Breast epithelium (tissue), 4 donors: Measurements from ENCODE around the gene TPCN2. TPM values are rescaled to one million over a fixed set of nuclear protein-coding genes. Genes with fewer than 3 reads are reported as not detected.

Experiments
- DNase-seq, 2 donors: peaks; one replicate each; pipeline ENCODE4 v3.0.0-alpha.2; 2019; ENCODE audit warnings: low spot score in 2 of 2
- H3K27ac ChIP-seq, 2 donors: fragments of 200-600 bp; sonication (generic) in 1 of 2; one replicate each; pipeline ENCODE4 v1.5.1; 2016 to 2019; ENCODE audit warnings: mild to moderate bottlenecking in 1 of 2
- H3K27me3 ChIP-seq, 2 donors: fragments of 200-600 bp; sonication (generic) in 1 of 2; one replicate each; pipeline versions ENCODE4 v1.5.1 to v1.6.0; 2017 to 2019; ENCODE audit warnings: control low read depth in 1 of 2, mild to moderate bottlenecking in 1 of 2
- H3K36me3 ChIP-seq: fragments of 200-600 bp; one replicate; pipeline ENCODE4 v1.5.1; 2019
- H3K4me1 ChIP-seq, 2 donors: fragments of 200-600 bp; sonication (generic); one replicate each; pipeline ENCODE4 v1.5.1; 2016 to 2019; ENCODE audit warnings: control low read depth in 1 of 2
- H3K4me3 ChIP-seq, 3 donors: fragments of 200-600 bp; sonication (generic); 1 replicate in 2 of 3; 2 replicates in 1 of 3; pipeline ENCODE4 v1.5.1; 2016 to 2019; ENCODE audit warnings: mild to moderate bottlenecking in 3 of 3, moderate library complexity in 2 of 3
- H3K9me3 ChIP-seq, 2 donors: fragments of 200-600 bp; sonication (generic) in 1 of 2; one replicate each; pipeline ENCODE4 v1.5.1; 2016 to 2019; ENCODE audit warnings: control low read depth in 1 of 2
- POLR2A ChIP-seq: fragments of 450-650 bp; IDR thresholded peaks from one replicate; pipeline ENCODE4 v1.6.1; 2016; ENCODE audit warnings: antibody characterized with exemption, mild to moderate bottlenecking, moderate library complexity
- POLR2AphosphoS5 ChIP-seq, 3 donors: sonication (generic); formaldehyde crosslinking; IDR thresholded peaks; one replicate each; pipeline ENCODE4 v1.6.1; 2017; ENCODE audit warnings: antibody characterized with exemption in 3 of 3
- intact Hi-C: fragments of 100-400 bp; cut with DNase I; formaldehyde crosslinking; loops from one replicate; pipeline ENCODE4 v1.15.1; 2023; ENCODE audit warnings: low total_unique reads
- total RNA-seq, 3 donors: library from RNA; depleted of rRNA; stranded (reverse); fragments of >200 nt; gene quantifications; one replicate each; pipeline ENCODE4 v1.1.0, GENCODE V29; 2016
- TF ChIP-seq, protein P1 (sequence below), 3 donors: fragments of 450-650 bp; IDR thresholded peaks; one replicate each; pipeline ENCODE4 v1.5.1; 2016 to 2017; ENCODE audit warnings: antibody characterized with exemption in 3 of 3, mild to moderate bottlenecking in 3 of 3, moderate library complexity in 3 of 3

TPCN2 gene
- total RNA-seq, 3 donors from 2014 or later, result 13.0 to 18.0 (median 13.8) TPM

- H3K27me3 ChIP-seq, result no peaks in the 10 kb centered on the region
- no peak overlapping the region for H3K27ac ChIP-seq
- intact Hi-C loops, result no loop called here
- H3K4me3 ChIP-seq, result no peak overlapping the region
- no peaks in the 10 kb centered on the region for H3K36me3 ChIP-seq
- DNase-seq, result no peak
- no peaks in the 10 kb centered on the region for H3K9me3 ChIP-seq
- TF ChIP-seq POLR2A (no peak), POLR2AphosphoS5 (IDR thresholded peaks at IDR 0.05) (no peak)
- TF ChIP-seq, protein P1, sequence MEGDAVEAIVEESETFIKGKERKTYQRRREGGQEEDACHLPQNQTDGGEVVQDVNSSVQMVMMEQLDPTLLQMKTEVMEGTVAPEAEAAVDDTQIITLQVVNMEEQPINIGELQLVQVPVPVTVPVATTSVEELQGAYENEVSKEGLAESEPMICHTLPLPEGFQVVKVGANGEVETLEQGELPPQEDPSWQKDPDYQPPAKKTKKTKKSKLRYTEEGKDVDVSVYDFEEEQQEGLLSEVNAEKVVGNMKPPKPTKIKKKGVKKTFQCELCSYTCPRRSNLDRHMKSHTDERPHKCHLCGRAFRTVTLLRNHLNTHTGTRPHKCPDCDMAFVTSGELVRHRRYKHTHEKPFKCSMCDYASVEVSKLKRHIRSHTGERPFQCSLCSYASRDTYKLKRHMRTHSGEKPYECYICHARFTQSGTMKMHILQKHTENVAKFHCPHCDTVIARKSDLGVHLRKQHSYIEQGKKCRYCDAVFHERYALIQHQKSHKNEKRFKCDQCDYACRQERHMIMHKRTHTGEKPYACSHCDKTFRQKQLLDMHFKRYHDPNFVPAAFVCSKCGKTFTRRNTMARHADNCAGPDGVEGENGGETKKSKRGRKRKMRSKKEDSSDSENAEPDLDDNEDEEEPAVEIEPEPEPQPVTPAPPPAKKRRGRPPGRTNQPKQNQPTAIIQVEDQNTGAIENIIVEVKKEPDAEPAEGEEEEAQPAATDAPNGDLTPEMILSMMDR (IDR thresholded peaks at IDR 0.05), result no peak
- H3K4me1 ChIP-seq, result no peaks in the 10 kb centered on the region
Observed at GRCh38 chr11:69083531-69084247, 35.0 kb downstream of the TPCN2 start.

DNA sequence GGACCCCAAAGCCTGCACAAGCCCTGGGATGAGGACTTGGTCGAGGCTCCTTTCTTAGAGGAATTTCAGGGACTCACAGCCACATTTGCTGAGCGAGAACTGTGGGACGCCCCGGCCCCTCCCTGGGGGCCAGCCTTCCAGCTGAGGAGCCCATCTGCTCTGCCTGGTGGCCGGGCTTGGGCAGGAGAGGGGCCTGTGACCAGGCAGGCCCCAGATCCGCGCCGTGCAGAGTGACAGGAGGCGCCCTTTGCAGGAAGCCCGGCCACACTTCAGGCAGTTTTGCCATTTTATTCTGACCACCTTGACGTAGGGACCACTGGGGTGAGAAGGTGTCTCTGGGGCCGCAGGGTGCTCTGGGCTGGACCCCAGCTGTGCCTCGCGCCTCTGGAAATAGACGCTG is 35.6 kb downstream of the TPCN2 start:
- no peak overlapping the region for H3K27ac ChIP-seq

GRCh38 chr11:69085490-69086095 is 36.9 kb downstream of the TPCN2 start:
- TF ChIP-seq POLR2AphosphoS5 (IDR thresholded peaks at IDR 0.05), result no peak
- no peak for TF ChIP-seq POLR2A
- TF ChIP-seq, protein P1 (IDR thresholded peaks at IDR 0.05), result no peak
- Histone ChIP-seq H3K4me3 (no peak overlapping the region), H3K27me3 (no peaks in the 10 kb centered on the region), H3K27ac (peak overlapping the region in 1 of 2 donors; percentile 63), H3K9me3 (no peaks in the 10 kb centered on the region), H3K4me1 (no peaks in the 10 kb centered on the region), H3K36me3 (no peaks in the 10 kb centered on the region)
- intact Hi-C loops, result no loop called here
- no peak for DNase-seq

More for the DNA sequence above, 35.6 kb downstream of the TPCN2 start:
- Histone ChIP-seq H3K27me3 (no peaks in the 10 kb centered on the region), H3K9me3 (no peaks in the 10 kb centered on the region), H3K4me1 (no peaks in the 10 kb centered on the region), H3K36me3 (no peaks in the 10 kb centered on the region), H3K4me3 (no peak overlapping the region)
- TF ChIP-seq, protein P1 (IDR thresholded peaks at IDR 0.05), result no peak
- TF ChIP-seq POLR2AphosphoS5 (IDR thresholded peaks at IDR 0.05), result no peak
- no peak for TF ChIP-seq POLR2A
- DNase-seq, result no peak
- intact Hi-C loops, result no loop called here

DNA sequence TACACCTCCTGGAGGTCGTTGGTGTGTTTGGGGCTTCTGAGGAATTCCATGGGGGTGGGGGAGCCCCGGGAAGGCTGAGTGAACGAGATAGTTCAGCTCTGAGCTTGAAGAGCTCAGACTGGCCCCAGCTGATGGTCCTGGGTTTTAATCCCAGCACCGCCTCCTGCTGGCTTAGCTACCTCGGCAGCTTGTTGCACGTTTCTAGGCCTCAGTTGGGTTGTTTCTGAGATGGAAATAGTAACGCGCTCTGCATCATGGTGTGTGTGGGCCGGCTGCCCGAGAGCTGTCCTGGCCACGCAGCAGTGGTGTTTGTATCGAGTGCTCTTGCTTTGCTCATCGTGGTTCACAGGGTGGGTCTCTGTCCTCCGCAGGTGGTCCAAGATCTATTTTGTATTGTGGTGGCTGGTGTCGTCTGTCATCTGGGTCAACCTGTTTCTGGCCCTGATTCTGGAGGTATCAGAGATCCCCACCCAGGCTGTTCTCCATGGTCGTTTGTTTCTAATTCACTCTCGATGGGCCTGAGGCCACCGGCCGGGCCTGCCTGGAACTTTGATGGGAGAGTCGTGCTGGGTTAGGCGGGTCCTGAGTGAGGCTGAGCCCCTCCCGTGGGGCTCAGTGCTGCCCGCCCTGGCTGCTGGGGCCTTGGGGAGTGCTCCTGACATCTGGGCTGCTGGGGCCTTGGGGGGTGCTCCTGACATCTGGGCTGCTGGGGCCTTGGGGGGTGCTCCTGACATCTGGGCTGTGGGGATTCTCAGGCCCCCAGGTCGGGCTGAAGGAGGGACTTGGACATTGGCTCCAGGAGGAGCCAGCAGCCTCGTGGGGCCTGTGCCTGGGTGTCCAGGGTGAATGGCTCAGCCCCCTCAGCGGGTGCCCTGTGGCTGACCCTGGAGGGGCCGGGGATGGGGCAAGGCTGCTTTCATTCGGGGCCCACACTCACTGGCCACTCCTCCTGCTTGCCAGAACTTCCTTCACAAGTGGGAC is 37.7 kb downstream of the TPCN2 start:
- Histone ChIP-seq H3K36me3 (no peaks in the 10 kb centered on the region), H3K27ac (peak overlapping the region in 1 of 2 donors; percentile 63), H3K9me3 (no peaks in the 10 kb centered on the region), H3K4me1 (no peaks in the 10 kb centered on the region), H3K27me3 (no peaks in the 10 kb centered on the region), H3K4me3 (no peak overlapping the region)
- intact Hi-C loops, result no loop called here
- TF ChIP-seq, protein P1 (IDR thresholded peaks at IDR 0.05), result no peak
- no peak for TF ChIP-seq POLR2A
- no peak for TF ChIP-seq POLR2AphosphoS5 (IDR thresholded peaks at IDR 0.05)
- DNase-seq, result no peak
